Activated CD8-positive, alpha-beta T cell treated with anti-CD3 and anti-CD28 coated beads, Interleukin-2, amount 10 ng/mL, durations not matched to agents 7 days and 5 days (primary cell): ENCODE data around the gene FILIP1. TPM values are rescaled to one million over a fixed set of nuclear protein-coding genes. Genes with fewer than 3 reads are reported as not detected.

ENCODE experiments used
- ATAC-seq: fragments of 150-1000 bp; cut with Tn5 transposase; one replicate; pipeline ENCODE4 v1.10.0; 2021; ENCODE audit warnings: moderate library complexity
- CTCF ChIA-PET: fragments of 350-600 bp; sonication (Branson Sonifier 250); formaldehyde crosslinking; loops from one replicate; lab custom pipeline; 2021; ENCODE audit warnings: antibody characterized with exemption; lab: Charles Lee
- POLR2A ChIA-PET: fragments of 350-600 bp; sonication (Branson Sonifier 250); formaldehyde crosslinking; loops from one replicate; lab custom pipeline; 2021; ENCODE audit warnings: antibody characterized with exemption; lab: Charles Lee
- DNase-seq: peaks from one replicate; pipeline ENCODE4 v3.0.0-alpha.2; 2020
- H3K27ac Mint-ChIP-seq: one replicate; pipeline ENCODE4 v1.8.0; 2021; ENCODE audit warnings: mild to moderate bottlenecking, mixed read lengths
- H3K27me3 Mint-ChIP-seq: one replicate; pipeline ENCODE4 v1.8.0; 2021; ENCODE audit warnings: low read depth, mixed read lengths
- H3K36me3 Mint-ChIP-seq: one replicate; pipeline ENCODE4 v1.8.0; 2021; ENCODE audit warnings: low read depth, mixed read lengths
- H3K4me1 Mint-ChIP-seq: one replicate; pipeline ENCODE4 v1.8.0; 2021; ENCODE audit warnings: low read depth, mixed read lengths
- H3K4me3 Mint-ChIP-seq: one replicate; pipeline ENCODE4 v1.8.0; 2021; ENCODE audit warnings: mild to moderate bottlenecking, mixed read lengths
- H3K9me3 Mint-ChIP-seq: one replicate; pipeline ENCODE4 v1.8.0; 2022; ENCODE audit warnings: mixed read lengths; ENCODE audit not compliant: insufficient read depth
- total RNA-seq, 2 experiments: library from RNA; stranded (reverse); gene quantifications; one replicate each; pipeline ENCODE4 v1.2.3, GENCODE V29; 2021

FILIP1 gene
- total RNA-seq, 2 experiments from 2014 or later = not detected

DNA sequence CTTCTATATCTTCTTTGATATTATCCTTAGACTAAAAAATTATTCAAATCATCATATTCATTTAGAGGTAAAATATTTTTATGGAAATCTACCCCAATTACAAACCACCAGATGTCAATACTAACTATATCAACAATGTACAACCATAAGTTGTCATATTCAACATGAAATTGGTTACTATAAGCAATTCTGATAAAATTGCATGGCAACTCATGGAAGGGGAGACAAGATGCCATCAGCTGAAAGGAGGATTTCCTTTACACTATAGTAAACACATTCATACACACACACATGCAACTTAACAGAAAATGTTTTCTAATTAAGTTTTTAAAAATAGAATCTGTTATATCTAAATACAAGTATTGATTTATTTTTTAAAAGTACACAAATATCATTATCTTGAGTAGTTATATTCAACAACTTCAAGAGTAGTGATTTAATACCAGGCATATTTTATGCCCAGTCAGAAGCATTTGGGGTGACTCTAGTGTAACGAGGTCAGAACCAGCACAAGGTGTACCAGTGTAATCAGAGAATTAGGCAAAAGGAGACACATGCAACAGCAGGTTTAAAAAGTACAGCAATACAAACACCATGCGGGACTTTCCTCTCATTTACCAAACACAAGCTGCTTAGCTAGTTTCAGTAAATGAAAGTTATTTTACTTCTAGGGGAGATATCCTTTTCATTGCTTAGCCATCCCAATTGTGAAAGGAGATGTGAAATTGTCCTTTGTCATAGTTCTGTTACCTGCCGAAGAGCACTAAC is 1.0 kb downstream of the FILIP1 start:
- no peak for ATAC-seq
- Mint-ChIP-seq H3K9me3 (no peaks in the 10 kb centered on the region), H3K4me1 (peaks cover 9% of the 10 kb centered on the region), H3K27me3 (peaks cover 47% of the 10 kb centered on the region), H3K27ac (no peak overlapping the region), H3K36me3 (no peaks in the 10 kb centered on the region), H3K4me3 (no peak overlapping the region)
- DNase-seq = no peak
- ChIA-PET POLR2A (no interaction called here), CTCF (no interaction called here)

DNA sequence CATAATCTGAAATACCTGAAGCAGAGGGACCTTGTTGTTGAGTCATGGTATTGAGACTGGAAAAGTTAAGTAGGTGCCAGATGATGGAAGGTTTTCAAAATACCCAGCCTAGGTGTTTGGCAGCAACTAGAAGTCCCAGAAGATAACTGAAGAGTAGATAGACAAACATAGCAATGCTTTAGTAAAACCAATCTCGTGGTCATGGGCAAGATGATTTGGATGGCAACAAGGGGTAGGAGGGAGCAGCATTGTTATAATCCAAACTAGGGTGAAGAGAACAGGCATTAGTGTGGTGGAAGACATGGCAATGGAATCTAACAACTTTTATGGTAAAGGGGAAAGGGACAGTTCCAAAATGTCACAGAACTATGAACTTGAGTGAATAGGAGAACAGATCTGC is 2.3 kb downstream of the FILIP1 start:
- Mint-ChIP-seq H3K4me1 (peaks cover 6% of the 10 kb centered on the region), H3K36me3 (no peaks in the 10 kb centered on the region), H3K4me3 (no peak overlapping the region), H3K9me3 (no peaks in the 10 kb centered on the region), H3K27ac (no peak overlapping the region), H3K27me3 (peaks cover 48% of the 10 kb centered on the region)
- DNase-seq (no peak), ATAC-seq (no peak)
- ChIA-PET CTCF (no interaction called here), POLR2A (no interaction called here)

DNA sequence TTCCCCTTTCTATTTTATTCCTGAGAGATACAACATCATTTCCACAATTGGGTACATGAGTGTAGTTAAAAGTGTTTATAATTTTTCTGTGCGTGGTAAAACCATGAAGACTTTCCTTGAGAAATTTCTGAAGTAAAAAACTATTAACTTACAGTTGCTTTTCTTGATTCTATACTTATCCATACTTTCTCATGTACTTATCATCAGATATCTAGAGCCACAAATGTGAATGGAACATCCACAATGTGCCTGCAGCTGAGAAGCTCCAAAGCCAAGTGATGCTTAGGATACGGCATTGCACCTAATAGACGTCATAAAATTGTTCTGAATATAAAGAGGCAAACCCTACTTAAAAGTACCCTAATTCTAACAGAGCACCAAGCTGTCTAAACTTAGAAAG is 2.9 kb downstream of the FILIP1 start:
- ChIA-PET POLR2A (no interaction called here), CTCF (no interaction called here)
- DNase-seq = no peak
- ATAC-seq = no peak
- H3K27me3 Mint-ChIP-seq = peaks cover 48% of the 10 kb centered on the region
- no peak overlapping the region for H3K27ac Mint-ChIP-seq
- H3K4me1 Mint-ChIP-seq = peaks cover 2% of the 10 kb centered on the region
- H3K4me3 Mint-ChIP-seq = no peak overlapping the region
- H3K9me3 Mint-ChIP-seq = no peaks in the 10 kb centered on the region
- no peaks in the 10 kb centered on the region for H3K36me3 Mint-ChIP-seq

DNA sequence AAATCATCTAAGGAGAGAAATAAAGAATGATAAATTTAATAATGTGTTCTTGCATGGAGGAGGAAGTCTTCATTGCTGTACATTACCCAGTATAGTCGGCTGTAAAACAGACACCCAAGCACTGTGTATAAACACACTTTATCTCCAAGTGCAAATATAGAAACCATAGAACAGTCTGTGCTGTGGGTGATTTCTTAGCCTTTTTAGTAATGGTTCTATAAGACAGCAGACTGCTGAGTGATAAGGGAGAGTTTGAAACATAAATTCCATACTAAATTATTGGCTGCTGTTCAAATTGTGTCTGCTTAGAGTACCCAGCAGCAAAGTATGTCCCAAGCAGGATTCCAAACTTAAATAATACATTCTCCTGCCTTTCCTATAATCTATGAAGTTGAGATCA is 4.6 kb downstream of the FILIP1 start:
- Mint-ChIP-seq H3K9me3 (no peaks in the 10 kb centered on the region), H3K4me3 (no peak overlapping the region), H3K27me3 (peaks cover 40% of the 10 kb centered on the region), H3K27ac (no peak overlapping the region), H3K36me3 (no peaks in the 10 kb centered on the region), H3K4me1 (no peaks in the 10 kb centered on the region)
- no peak for DNase-seq
- ATAC-seq = no peak
- ChIA-PET CTCF (no interaction called here), POLR2A (interaction anchor here (0.8 kb wide), 1 partner anchor 204 kb away, joined by 3 read pairs; no protein-coding TSS in a partner anchor)

DNA sequence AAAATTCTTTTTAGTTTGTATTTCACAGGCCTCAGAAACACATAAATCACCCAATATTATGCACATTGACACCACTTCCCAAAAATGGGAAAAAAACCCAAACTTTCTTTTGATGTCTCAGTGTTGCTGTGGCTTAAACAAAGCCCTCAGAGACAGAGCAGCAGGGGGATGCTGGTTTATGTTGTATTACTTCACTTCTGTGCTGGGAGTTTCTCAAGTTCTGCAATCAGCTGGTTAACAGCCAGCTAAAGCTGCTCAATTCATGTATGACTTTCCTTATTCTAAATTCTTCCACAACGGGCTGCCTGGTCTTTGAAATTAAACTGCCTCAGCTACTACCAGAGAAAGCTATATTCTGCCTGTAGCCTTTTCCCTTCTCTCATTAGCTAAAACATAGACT is 5.6 kb downstream of the FILIP1 start:
- ChIA-PET CTCF (no interaction called here), POLR2A (no interaction called here)
- Mint-ChIP-seq H3K36me3 (no peaks in the 10 kb centered on the region), H3K27me3 (peaks cover 30% of the 10 kb centered on the region), H3K4me3 (no peak overlapping the region), H3K27ac (no peak overlapping the region), H3K9me3 (no peaks in the 10 kb centered on the region), H3K4me1 (no peaks in the 10 kb centered on the region)
- ATAC-seq (no peak), DNase-seq (no peak)

DNA sequence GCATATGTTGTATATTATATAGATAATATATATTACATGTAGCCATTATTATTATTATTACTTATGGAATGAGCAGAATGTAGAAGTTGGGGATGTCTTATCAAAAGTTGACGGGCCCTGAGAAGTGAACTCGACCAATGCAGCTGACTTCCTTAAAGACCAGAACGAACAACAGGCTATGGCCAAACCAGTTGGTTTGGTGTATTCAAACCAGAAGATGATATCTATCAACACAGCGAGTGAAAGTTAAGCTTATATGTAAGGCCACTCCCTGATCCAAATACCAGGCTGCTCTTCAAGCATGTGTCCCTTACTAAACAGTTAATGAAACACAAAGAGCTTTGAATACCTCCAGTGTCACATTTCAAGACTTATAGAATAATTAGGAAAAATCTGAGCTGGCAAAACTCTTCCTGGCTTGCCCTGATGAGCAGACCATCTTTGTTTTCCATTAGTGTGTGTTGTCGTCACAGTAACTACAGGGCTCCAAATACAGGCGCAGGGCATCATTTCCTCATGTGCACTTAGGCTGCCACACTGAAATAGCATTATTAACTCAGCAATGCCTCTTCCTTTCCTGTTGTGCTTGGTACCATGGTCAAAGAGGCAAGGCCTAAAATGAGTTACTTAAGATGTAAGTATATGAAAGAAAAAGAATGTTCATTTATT is 6.6 kb downstream of the FILIP1 start:
- CTCF ChIA-PET = no interaction called here
- ATAC-seq (no peak), DNase-seq (no peak)
- no peak overlapping the region for H3K27ac Mint-ChIP-seq
- no peaks in the 10 kb centered on the region for H3K9me3 Mint-ChIP-seq
- H3K36me3 Mint-ChIP-seq = no peaks in the 10 kb centered on the region
- POLR2A ChIA-PET = no interaction called here
- H3K4me3 Mint-ChIP-seq = no peak overlapping the region
- H3K27me3 Mint-ChIP-seq = peaks cover 24% of the 10 kb centered on the region
- no peaks in the 10 kb centered on the region for H3K4me1 Mint-ChIP-seq

DNA sequence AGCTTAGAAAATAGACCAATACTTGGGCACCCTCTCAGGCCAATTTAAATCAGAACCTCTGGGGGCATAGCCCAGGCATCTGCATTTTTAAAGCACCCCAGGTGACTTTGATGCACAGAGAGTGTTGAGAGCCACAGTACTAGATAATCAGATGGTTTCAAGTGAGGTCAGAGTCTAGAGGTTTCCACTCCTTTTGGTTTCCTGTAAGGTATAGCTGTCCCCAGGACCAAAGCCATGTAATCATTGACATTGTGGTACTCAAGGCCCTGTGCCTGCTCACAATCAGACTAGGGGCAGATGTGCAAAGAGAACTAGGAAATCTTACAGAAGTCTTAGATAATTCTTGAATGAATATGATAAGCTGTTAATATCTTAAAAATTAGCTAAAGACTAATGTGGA is 9.1 kb downstream of the FILIP1 start:
- no peaks in the 10 kb centered on the region for H3K9me3 Mint-ChIP-seq
- CTCF ChIA-PET = no interaction called here
- DNase-seq = no peak
- no peaks in the 10 kb centered on the region for H3K36me3 Mint-ChIP-seq
- peaks cover 21% of the 10 kb centered on the region for H3K27me3 Mint-ChIP-seq
- H3K4me1 Mint-ChIP-seq = no peaks in the 10 kb centered on the region
- POLR2A ChIA-PET = no interaction called here
- no peak overlapping the region for H3K27ac Mint-ChIP-seq
- no peak overlapping the region for H3K4me3 Mint-ChIP-seq
- no peak for ATAC-seq

DNA sequence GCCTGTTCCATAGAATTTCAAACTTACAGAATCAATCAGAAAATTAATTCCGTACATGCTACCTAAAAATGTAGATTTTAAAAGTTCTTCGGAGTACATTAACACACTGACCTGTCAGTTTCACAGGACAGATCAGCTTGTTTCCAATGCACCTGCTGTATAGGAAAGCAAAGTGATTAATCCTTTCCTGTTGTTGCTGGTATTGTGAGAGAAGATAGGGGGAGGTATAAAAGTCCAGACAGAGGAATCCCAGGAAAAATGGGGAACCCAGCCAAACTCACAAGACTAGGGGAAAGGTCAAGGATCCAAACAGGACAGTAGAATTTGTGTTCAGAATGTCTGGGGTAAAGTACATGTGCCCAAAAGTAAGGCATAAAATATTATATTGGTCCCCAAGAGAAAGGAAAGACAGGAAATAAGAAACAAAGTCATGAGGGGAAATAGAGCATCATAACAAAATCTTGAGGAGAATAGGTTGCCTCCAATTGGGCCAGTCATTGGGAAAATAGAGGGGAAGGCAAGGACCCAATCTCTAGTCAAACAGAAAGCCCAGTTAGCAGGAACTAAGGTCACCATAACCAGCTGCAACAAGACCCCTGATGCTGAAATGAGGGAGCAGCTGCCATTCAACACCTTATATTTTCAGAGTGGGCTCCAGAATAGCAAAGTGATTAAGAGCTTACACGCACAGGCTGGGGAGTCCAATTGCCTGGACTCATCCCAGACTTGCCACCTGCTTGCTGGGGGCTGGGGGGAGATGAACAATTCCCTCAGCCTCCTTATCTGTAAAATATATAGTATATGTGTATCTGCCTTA is 10.3 kb downstream of the FILIP1 start:
- Mint-ChIP-seq H3K36me3 (no peaks in the 10 kb centered on the region), H3K9me3 (no peaks in the 10 kb centered on the region), H3K4me3 (no peak overlapping the region), H3K27me3 (peaks cover 20% of the 10 kb centered on the region), H3K27ac (no peak overlapping the region), H3K4me1 (no peaks in the 10 kb centered on the region)
- CTCF ChIA-PET = no interaction called here
- ATAC-seq (no peak), DNase-seq (no peak)
- POLR2A ChIA-PET = interaction anchor here (0.6 kb wide), 1 partner anchor 189 kb away, joined by 3 read pairs; no protein-coding TSS in a partner anchor

DNA sequence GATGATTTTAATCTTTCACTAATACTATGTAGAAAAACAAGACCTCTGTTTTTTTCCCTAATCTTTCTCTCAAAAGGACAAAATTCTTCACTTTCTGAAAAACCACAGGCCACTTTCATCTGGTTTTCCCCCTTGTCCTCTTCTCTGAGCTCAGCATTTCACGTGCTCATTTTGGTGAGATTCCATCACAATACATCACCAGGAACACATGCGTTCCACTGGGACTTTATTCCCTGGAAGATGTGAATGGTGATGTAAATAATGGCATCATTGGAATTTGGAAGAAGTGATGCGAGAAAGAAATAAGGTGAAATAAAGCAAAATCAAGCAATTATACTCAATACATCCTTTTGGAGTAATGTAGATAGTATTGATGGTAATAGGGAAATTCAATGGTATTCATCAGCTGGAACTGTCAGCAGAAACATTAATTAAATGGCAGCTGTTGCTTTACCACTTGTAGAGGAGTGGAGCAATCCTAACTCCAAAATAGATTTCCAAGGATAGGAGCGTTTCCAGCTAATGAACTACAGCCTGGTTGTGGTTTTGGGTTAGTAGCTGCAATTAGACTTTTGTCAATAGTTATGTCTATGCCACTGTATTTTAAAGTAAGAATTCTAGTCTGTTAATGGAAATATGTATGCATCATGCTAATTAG is 11.5 kb downstream of the FILIP1 start:
- ATAC-seq (no peak), DNase-seq (no peak)
- peaks cover 16% of the 10 kb centered on the region for H3K27me3 Mint-ChIP-seq
- H3K36me3 Mint-ChIP-seq = no peaks in the 10 kb centered on the region
- no peak overlapping the region for H3K4me3 Mint-ChIP-seq
- H3K4me1 Mint-ChIP-seq = no peaks in the 10 kb centered on the region
- no peak overlapping the region for H3K27ac Mint-ChIP-seq
- CTCF ChIA-PET = no interaction called here
- no peaks in the 10 kb centered on the region for H3K9me3 Mint-ChIP-seq
- POLR2A ChIA-PET = no interaction called here

DNA sequence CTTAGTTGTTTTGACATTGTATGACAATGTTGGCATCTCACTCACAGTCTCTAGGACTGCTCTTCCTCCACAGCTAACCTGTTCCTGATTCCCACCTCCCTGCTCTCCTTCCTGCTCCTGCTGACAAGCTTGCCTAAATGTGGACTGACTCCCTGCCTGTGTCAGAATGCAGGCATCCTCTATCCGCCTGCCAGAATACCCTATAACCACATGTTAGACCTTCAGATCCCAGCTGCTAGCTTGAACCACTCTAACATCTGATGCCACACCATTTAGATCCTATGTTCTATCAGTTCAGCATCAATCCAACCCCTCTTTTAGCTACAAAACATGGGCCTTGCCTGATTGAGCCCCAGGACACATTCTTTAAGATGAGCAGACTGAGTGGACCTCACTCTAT is 12.2 kb downstream of the FILIP1 start:
- no peak for ATAC-seq
- H3K27me3 Mint-ChIP-seq = peaks cover 20% of the 10 kb centered on the region

DNA sequence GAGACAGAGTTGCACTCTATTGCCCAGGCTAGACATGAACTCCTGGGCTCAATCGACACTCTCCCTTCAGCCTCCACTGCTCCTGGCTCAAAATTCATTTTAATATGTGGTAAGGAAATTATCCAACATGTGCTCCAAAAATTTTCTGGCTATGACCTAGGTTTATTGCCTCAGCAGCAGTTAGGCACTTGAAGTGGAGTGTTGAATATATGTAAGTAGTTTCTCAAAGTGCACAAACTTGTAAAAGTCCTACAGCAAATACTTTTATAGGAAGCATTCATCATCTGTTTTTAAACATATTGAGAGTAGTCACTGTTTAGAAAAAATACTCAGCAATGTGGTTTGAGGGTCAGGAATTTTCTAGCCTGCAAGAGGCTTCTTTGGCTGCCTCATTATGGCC is 13.2 kb downstream of the FILIP1 start:
- Mint-ChIP-seq H3K36me3 (no peaks in the 10 kb centered on the region), H3K4me1 (no peaks in the 10 kb centered on the region), H3K27ac (no peak overlapping the region), H3K4me3 (no peak overlapping the region), H3K27me3 (peaks cover 17% of the 10 kb centered on the region), H3K9me3 (no peaks in the 10 kb centered on the region)
- POLR2A ChIA-PET = no interaction called here
- DNase-seq = no peak
- CTCF ChIA-PET = no interaction called here
- no peak for ATAC-seq

More for the DNA sequence above, 12.2 kb downstream of the FILIP1 start:
- Mint-ChIP-seq H3K9me3 (no peaks in the 10 kb centered on the region), H3K4me3 (no peak overlapping the region), H3K36me3 (no peaks in the 10 kb centered on the region), H3K27ac (no peak overlapping the region), H3K4me1 (no peaks in the 10 kb centered on the region)
- POLR2A ChIA-PET = no interaction called here
- CTCF ChIA-PET = no interaction called here
- DNase-seq = no peak
